Activated naive CD4-positive, alpha-beta T cell (primary cell): ENCODE measurements around the gene PRDM15.

ENCODE experiments used
- DNase-seq, 4 experiments: peaks; one replicate each; lab custom pipeline; 2025; lab: John Stamatoyannopoulos, UW

PRDM15 gene

DNA sequence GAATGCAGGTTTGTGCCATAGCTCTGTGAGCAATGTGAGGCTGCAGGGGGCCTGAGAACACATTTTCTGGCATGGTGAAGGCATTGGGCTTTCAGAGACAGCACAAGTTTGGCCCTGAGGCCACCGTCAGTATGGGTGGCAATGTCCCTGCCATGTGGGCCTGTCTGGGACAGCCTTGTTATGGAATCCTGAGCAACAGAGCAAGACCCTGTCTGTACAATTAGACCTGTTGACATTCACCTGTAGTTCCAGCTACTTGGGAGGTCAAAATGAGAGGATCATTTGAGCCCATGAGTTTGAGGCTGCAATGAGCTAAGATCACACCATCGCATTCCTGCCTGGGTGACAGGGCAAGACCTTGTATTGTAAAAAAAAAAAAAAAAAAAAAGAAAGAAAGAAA is 35.6 kb downstream of the PRDM15 start:
- DNase-seq, result no peak

DNA sequence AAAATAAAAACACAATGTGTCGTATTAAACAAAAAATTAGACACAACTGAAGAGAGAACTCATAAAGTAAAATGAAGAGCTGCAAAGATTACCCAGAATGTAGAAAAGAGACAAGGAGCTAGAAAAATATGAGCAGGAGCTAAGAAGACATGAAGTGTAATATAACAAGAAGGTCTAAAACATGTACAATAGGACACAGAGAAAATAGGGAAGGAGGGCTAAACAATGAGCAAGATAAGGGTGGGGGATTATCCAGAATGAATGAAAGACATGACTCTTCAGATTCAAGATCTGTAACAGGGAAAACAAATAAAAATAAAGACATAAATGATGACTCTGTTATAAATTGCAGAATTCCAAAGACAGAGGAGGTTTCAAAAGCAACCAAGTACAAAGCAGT is 38.3 kb downstream of the PRDM15 start:
- no peak for DNase-seq

DNA sequence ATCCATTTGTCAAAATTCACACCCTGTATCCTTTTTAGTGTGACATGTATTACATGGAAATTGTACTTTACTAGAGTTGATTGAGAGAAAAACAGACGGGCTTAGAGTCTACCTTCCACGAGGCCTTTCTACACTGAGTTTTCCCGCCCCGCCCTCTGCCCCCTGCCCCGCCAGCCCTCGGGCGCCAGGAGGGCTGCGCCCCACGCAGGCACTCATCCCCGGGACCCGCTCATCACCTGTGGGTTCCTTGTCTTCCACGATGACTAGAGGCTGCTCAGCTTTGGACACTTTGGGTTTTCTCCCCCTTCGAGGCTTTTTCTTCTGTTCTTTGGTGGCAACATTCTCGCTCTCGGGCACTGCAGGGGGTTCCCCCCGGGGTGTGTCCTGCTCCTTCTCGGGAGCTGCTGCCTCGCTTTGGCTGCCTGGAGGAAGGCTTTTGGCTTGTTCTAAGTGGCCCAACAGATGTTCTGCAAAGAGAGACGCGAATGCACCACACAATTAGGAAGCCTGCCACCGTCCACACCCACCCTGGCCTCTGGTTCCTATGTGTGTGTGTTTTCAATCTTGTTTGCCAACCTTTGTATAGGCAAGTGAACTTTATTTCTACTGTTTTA is 39.6 kb downstream of the PRDM15 start:
- DNase-seq, result no peak

DNA sequence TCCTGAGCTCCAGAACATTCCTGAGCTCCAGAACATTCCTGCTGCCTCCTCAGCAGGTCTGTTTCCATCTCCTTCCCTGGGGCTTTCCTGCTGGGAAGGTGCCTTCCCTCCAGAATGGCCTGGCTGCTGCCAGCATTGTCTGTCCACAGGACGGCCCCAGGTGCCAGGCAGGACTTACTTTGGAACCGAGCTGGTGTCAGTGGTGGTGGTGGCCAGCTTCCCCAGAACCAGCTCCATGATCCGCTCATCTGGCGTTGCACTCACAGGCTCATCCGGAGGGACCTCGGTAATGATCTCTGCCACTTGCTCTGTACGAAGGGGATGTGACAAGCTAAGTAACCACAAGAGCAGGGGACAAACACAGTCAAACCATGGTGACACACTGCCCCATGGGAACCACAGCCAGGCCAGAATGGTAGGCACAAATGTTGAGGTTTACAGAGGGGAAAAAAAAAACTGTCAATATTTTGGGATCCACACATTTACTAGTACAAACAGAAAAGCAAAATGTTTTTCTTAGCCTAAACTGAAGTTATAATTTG is 41.3 kb downstream of the PRDM15 start:
- DNase-seq, result no peak

DNA sequence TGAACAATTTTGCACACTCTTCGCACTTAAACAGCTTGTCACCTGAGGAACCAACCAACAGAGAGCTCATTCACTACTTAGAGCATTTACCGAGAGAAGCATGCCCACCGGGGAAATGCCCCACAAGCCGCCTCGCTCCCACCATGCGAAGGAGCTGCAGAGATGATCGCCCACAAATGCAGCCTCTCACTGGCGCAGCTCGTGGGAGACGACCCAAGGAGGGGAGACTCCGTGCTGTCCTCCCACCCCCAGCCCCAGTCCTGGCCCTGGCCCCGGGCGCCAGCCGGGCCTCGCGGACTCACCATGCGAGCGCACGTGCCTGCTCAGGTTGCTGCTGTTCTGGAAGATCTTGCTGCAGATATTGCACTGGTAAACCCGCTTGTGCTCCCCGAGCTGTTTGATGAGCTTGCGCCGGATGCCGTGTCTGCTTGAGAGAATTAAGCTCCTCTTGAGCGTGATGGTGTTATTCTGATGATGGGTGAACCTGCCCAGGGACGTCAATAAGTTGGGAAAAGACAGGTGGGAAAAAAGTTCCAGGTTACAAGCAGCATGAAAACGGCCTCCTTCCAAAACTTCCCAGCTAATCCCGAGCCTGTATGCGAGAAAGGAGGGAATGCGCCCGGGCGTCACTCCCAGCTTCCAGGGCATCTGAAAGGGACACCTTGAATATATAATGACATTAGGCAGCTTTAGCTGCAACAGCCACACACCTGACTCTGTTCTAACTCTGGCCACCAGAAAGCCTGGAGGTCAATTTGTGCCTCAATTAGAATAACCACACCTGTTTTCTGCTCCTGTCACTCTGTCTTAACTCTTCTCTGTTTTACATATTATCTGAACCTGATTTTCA is 42.8 kb downstream of the PRDM15 start:
- no peak for DNase-seq

DNA sequence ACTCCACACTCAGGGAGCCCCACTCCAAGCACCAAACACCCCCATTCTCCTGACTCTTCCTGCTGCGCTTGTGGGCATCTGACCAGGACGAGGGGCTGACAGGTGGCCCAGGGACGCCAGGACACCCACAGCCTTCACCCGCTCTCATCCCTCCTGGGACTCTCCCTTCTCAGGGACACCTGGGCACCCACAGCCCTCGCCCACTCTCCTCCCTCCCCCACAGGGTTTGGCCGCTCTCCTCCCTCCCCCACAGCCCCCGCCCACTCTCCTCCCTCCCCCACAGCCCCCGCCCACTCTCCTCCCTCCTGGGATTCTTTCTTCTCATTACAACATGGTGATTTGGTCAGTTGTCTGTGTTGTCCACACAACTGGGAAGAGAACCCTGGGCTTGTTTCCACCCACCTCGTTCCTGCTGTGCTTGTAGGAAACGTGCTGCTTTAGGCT is 43.4 kb downstream of the PRDM15 start:
- DNase-seq, result no peak

DNA sequence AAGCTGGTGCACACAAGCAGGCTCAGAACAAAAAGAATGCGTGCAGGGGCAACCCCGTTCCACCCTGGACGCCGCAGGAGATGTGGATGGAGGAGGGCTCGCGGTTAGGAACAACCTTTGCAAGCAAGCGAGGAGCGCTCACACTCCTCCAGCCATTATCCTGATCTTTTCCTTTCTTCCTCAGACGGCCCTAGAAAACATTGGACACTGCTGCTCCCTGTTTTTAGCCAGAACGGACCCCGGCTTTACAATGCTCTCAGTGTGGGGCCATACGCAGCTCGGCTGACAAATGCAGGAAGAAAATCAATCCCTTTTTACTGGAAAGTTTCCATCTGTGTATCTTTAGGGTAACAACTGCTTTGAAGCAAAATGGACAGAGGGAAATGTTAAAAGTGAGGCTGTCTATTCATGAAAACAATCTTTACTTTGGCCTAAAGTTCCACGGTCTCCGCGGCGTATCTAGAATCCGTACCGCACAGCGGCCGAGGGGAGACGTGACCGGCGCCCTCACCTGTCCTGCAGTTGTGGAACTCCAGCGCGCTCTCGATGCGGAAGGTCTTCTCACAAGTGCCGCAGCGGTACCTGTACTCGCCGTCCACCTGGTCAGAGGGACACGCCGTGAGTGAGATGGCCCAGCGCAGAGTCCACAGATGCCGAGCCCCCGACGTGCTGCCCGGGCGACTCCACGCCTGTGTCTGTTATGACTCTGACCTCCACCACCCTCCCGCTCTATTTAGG is 44.0 kb downstream of the PRDM15 start:
- no peak for DNase-seq

DNA sequence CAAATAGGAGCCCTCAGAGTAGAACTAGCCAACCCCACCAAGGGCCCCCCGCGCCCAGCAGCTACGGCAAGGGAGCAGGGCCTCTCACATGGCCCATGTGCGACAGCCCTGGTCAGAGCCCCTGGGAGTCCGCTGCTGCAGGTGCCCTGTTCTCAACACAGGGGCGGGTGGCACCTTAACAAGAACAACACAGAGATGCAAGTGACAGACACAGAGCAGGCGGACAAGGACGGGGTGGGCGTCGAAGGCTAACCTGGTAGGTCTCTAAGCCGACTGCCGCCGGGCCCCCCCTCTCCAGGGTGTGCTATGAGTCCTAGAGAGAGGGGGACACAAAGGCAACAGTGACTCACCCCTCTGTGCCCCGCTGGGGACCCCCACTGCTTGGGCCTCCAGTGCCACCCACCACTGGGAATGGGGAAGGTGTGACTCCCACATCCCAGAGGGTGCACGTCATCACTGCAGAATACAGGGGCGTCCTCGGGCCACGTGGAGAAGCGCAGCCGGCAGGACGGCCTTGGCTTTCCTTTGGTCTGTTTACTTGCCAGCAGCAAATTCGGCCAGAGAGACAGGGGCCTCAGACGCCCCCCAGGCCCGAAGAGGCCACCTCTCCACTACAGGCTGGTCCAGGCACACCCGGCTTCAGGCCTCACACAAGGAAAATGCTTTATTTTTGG is 44.8 kb downstream of the PRDM15 start:
- no peak for DNase-seq

DNA sequence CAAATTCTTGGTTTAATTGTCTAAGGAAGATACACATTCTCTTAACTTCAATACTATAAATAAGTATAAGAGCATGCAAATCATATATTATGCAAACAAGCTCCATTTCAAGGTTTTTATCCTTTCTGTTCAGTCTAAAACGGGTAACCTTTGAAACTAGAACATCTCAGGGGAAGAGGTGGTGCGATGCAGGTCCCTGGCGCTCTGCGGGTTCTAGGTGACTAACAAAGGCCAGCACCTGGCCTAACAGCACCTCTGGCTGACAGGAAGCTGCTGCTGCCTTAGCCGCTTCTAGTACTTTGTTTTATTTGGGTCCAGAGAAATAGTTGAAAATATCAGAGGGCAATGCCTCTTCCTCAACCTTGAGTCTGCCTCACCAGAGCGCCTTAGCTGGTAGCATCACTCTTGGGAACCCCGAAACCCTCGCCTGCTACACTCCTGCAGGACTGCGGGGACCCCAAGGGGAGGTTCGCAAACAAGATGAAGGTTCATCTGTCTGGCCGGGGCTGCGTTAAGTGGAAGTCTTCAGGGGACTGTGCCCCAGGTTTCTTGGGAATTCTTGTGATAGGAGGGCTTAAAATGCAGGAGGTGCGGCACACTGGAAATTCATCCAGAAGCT is 45.5 kb downstream of the PRDM15 start:
- no peak for DNase-seq

DNA sequence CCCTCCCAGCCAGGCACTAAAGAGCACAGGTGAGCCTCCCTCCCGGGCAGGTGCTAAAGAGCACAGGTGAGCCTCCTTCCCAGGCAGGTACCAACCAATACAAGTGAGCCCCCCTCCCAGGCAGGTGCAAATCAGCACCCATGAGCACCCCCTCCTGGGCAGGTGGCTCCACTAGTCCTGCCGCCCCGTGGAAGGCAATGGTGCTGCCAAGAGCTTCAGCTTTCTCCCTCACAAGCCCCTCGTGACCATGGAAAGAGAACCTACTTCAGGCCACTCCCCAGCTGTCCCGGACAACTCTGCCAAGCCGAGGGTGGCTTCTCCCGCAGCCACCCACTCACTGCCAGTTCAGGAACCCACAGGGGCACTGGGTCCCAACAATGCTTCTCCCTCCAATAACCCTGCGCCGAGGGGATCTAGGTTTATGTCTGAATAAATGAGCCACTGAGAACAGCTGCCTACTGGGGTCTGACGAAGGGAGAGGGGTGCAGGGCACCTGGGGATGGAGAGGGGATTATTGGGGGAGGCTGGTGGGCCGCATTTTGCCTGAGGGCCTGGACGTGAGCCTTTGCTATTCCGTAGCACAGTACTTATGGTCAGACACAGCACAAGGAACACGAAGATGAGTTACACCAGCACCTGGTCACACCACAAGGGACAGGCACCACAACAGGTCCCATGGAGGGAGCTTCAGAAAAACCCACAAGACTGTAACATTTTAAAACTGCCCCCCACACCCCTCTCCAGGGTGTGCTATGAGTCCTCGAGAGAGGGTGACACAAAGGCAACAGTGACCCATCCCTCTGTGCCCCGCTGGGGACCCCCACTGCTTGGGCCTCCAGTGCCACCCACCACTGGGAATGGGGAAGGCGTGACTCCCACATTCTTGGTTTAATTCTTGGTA is 46.3 kb downstream of the PRDM15 start:
- no peak for DNase-seq

DNA sequence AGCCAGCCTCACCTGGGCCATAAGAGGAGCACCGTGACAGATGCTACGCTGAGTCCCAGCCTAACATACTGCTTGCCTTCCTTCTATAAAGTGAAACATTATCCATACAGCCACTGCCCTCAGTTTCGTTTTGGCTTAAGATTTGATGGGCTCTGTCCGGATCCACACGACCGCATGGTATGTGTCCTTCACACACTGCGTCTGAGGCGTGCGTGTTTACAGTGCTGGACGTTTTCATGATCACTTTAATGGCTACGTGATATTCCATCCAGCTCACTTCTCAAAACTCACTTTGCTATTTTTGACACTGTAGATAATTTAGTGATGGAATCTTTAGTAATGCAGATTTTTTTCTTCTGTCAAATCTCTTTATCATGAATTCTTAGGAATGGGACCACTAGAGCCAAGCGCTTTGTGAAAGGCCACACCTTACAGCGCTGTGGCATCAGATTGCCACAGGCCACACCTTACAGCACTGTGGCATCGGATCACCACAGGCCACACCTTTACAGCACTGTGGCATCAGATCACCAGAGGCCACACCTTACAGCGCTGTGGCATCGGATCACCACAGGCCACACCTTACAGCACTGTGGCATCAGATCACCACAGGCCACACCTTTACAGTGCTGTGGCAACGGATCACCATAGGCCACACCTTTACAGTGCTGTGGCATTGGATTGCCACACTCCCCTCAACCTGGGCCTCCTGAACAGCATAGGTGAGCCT is 47.1 kb downstream of the PRDM15 start:
- DNase-seq, result no peak

DNA sequence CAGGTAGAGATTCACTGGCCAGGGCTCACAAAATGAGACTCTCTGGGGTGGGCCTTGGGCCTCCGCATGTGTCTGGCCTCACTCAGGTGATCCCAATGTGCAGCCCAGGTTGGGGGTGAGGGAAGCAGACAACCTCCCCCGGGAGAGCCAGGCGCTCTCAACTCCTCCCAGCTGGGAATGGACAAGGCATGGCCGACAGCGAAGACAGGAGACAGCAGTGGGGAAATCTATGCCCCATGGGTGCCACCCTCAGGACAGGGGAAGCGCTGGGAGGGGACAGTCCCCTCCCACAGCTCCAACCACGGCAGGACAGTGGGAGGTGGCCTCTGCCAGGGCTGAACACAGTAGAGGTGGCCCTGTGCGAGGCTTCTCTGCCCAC is 47.7 kb downstream of the PRDM15 start:
- DNase-seq, result no peak

DNA sequence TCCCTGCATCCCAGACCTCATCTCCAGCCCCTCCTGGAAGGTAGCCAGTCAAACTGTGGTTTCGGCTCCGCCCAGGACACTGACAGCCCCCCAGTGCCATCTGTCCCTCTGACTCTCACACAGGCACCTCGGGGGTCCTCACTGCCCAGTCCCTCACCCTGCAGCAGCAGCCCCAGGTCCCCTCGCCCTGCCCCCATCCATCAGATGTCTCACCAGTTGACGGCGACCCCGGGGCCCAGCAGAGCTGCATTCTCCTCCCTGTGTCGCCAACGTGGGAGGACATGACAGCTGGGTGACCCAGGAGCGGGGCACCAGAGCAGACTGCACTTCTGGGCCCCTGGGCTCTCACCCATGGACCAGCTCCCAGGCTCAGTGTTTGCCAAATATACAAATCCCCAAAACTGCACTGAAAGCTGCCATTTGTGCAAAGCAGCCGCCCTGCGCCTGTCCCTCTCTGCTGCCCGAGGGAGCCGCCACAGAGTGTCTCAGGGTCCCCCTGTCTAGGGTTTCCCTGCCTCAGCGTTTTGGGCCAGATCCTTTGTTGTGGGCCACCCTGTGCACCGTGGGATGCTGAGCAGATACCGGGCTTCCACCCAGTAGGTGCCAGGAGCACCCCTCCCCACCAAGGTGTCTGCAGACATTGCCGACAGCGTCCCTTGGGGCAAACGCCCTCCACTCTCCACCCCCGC is 48.2 kb downstream of the PRDM15 start:
- DNase-seq, result no peak

DNA sequence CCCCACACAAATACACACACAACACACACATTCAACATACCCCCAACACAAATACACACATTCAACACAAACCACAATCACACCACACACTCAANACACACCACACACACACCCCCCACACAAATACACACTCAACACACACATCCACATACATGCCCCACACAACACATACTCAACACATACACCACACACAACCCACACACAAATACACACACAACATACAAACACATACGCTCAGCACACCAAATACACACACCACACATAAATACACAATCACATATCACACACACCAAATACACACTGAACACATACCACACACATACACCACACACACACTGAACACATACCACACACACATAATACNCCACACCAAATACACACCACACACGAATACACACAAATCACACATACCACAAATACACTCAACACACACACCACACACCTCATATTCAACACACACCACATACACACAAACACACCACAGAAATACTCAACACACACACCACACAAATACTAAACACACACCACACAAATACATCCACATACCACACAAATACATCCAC is 48.9 kb downstream of the PRDM15 start:
- no peak for DNase-seq

DNA sequence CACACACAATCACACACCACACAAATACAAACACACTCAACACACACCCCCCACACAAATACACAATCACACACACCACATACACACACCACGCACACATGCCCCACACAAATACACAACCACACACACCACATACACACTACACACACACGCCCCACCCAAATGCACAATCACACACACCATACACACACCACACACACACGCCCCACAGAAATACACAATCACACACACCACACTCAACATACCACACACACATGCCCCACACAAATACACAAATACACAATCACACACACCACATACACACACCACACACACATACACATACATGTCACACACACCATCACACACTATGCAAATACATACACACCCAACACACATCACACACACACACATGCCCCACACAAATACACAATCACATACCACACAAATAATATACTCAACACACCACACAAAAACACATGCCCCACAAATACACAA is 50.2 kb downstream of the PRDM15 start:
- DNase-seq, result no peak

DNA sequence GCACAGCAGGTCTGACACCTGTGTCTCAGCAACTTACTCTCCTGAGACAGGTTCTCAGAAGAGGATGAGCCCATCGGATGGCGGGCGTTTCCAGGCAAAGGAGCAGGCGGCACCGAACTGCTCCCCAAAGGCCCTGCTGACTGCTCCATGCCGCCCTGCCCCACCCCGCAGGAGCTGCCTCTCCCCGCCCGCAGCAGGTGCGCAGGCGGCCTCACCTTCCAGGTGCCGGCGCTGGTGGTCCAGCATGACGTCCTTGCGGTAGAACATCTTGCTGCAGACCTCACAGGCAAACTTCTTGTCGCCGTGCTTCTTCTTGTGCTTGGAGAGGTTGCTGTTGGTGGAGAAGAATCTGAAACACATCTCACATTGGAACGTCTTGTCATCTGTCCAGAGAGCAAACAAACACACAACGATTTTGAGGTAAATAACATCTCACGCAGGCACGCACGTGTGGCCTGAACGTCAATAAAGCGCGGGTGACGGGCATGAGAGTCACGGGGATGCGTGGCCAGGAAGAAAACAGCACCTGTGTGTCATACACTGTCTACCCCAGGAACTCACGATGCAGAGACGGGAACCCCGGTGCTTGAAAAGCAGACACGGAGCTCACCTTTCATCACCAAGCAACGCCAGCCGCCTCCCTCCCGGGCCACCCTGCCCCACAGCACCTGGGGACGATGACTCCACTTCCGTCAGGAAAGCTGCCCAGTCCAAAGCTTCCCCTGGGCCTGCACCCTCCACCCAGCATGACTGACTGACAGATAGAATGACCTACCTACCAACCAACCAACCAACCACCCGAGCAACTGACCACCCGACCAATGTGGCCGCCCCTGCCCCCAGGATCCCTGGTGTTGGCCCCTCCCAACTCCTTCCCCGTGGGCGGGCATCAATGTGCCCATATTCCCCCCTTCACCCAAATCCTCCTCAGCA is 50.9 kb downstream of the PRDM15 start:
- no peak for DNase-seq

DNA sequence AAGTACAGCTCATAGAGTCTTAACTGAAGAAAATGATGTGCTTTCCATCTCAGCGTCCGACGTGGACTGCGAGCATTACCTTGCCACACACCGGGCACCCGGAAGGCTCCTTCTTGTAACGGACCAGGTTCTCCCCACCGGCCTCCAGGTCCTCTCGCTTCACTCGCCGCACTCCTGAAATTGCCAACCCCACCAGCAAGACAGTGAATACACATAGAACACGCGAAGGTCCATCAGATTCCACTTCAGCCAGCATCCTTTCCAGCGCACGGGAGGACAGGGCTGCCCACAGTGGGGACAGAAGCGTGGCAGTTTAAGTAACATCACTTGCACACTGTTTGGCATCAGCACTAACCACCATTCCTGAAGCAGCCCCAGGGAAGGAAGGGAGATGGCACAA is 53.3 kb downstream of the PRDM15 start:
- no peak for DNase-seq

DNA sequence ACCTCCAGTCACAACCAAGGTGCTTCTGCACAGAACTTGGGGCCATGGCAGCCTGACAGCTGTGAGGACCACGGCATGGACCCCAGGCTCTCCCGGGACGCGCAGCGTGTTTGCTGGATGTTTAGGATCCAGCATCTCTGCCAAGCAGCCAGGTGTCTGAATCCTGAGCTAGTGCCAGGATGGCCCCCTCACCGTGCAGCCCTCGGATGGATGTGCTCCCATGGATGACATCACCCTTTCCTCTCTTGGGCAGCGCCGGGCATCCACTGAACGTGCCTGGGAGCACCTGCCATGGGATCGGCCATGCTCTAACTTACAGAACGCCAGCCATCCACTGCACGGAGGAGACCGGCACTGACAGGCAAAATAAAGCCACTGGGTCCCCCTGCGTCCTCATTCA is 53.9 kb downstream of the PRDM15 start:
- DNase-seq, result no peak
